DMS53 treated with DMSO at 0.1 percent for 48 hours (cell line): ENCODE results near the gene NXPE4.
"Not testable (repeated sequence)": the region's sequence is repeated elsewhere in the genome, so short reads cannot be mapped to it uniquely, and the experiment has no call there.

Experiments
- DNase-seq: peaks from one replicate; lab custom pipeline; 2025; ENCODE audit not compliant: unreplicated experiment; lab: John Stamatoyannopoulos, UW

NXPE4 gene

GRCh38 chr11:114610984-114611944 lies 15.7 kb upstream of the NXPE4 start:
- DNase-seq: no peak

GRCh38 chr11:114610550-114610949 lies 15.0 kb upstream of the NXPE4 start:
- DNase-seq: no peak

- DNase-seq: no peak
These were observed 13.8 kb upstream of the NXPE4 start for GRCh38 chr11:114609429-114609828.

GRCh38 chr11:114608605-114609004 lies 13.0 kb upstream of the NXPE4 start:
- not testable (repeated sequence) for DNase-seq

GRCh38 chr11:114607753-114608459 lies 12.3 kb upstream of the NXPE4 start:
- DNase-seq: no peak

- not testable (repeated sequence) for DNase-seq
These were observed 11.2 kb upstream of the NXPE4 start for GRCh38 chr11:114606802-114607075.

- DNase-seq: no peak
These were observed 10.6 kb upstream of the NXPE4 start for GRCh38 chr11:114606003-114606801.

GRCh38 chr11:114605370-114605769 lies 9.8 kb upstream of the NXPE4 start:
- no peak for DNase-seq

- DNase-seq: no peak
These were observed 9.3 kb upstream of the NXPE4 start for GRCh38 chr11:114604886-114605285.

- DNase-seq: no peak
These were observed 8.7 kb upstream of the NXPE4 start for GRCh38 chr11:114604179-114604813.

GRCh38 chr11:114603151-114603550 lies 7.6 kb upstream of the NXPE4 start:
- not testable (repeated sequence) for DNase-seq

- no peak for DNase-seq
These were observed 2.9 kb upstream of the NXPE4 start for GRCh38 chr11:114598461-114598860.

GRCh38 chr11:114596175-114596919 lies 761 bp upstream of the NXPE4 start:
- DNase-seq: no peak

GRCh38 chr11:114594703-114595102 lies 883 bp downstream of the NXPE4 start:
- no peak for DNase-seq

- no peak for DNase-seq
These were observed 8.1 kb downstream of the NXPE4 start for GRCh38 chr11:114587398-114587953.

- DNase-seq: no peak
These were observed 8.8 kb downstream of the NXPE4 start for GRCh38 chr11:114586797-114587196.

GRCh38 chr11:114571712-114572111 lies 23.9 kb downstream of the NXPE4 start:
- DNase-seq: no peak

- DNase-seq: no peak
These were observed 25.8 kb downstream of the NXPE4 start for GRCh38 chr11:114569801-114570200.

- DNase-seq: no peak
These were observed 29.3 kb downstream of the NXPE4 start for GRCh38 chr11:114566276-114566675.

- DNase-seq: no peak
These were observed 30.8 kb downstream of the NXPE4 start for GRCh38 chr11:114564831-114565230.
